ENCODE data around the gene CNPY1.
A peak's percentile ranks its signal among the peaks of the same experiment; 100 is the strongest.

Gene CNPY1

DNA sequence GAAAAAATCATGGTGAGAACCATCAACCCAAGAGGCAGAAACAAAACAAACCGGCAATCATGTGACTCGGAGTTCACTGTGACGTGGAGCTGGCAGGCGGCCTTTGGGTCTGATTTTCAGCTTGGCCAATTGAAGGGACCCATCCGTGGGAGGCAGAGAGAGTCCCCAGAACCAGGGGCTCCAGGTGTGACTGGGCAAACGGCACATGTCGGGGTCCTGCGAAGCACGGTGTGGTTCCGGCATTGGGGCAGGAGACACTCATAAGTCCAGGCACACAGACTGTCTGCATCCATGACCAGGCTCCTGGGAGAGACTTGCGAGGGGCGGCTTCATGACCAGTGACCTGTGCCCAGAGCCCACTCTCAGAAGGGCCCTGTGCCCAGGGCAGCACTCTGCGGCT lies 12.6 kb upstream of the CNPY1 start:
- no peak for DNase-seq

DNA sequence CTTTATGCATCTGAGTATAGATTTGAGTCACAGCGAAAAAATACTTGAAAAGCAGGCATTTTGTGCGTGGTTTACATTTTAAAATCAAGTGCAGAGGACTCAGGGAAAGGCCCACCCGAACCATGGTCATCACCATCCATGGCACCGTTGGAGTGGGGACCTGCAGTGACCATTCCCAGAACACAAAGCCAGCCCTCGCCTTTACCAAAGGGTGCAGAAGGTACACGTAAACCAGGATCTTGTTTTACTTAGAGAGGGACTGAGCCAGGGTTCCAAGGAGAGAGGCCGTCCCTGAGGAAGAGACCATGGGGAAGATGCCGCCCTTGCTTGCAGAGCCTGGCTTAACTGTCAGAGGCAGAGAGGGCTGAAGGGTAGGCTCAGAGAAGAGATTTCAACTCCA lies 12.0 kb upstream of the CNPY1 start:
- DNase-seq = no peak

DNA sequence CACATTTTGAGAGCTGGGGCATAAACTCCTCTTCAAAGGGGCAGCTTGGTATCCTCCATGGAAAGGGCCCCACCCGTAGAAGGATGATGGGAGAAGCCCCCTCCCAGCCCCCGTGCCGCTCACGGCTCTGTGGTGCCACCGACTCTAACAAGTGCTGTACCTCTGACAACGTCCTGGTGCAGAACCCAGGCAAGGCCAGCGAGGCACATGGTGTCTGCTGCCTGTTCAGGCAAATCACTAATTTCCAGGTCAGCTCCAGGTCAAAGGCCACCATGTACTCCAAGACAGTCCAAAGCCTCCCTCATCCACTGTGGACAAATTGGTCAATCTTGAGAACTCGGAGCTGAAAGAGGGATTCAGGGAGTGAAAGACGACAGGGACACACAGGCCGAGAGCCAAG lies 11.4 kb upstream of the CNPY1 start:
- DNase-seq = no peak

DNA sequence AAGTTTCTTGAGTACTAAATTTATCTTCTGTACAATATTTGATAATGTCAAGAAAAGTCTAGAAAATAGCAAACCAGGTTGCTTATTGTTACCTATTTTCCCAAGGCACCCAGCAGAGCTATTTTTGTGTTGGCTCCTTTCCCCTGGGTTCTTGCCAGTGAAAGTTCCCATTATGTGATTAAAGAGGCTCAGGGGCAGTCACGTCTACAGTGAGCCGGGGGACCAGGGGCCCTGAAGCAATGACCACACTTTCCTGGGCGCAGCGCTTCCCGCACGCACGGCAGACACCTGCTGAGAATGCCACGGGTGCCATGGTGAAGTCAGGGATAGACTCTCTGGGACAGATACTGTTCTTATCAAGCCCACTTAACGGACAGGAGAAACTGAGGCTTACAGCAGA lies 10.4 kb upstream of the CNPY1 start:
- DNase-seq = no peak

DNA sequence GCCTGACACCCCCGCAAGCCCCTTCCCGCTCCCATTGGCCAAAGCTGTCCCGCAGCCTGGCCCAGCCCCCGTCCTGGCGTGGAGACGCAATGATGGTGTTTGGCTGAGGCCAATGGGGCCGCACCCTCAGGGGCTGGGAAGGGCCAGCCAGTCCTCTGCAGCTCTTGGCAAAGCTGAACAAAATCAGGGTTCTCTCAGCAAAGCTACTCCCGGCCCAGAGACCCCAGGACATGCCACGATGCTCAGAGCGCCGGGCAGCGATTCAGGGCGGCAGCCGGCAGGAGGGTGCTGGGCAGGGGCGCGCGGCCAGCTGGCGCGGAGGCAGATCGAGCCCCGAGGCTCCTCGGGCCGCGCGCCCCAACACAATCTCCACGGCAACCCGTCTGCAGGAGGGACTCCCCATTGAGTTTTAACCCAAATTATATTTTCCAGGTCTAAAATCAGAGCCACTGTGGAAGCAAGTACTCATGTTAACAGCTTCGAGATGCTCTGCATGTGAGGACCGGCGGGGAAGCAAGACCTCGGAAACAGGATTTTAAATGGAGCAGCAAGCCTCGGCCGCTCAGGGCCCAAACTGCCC lies 8.8 kb upstream of the CNPY1 start:
- no peak for DNase-seq

DNA sequence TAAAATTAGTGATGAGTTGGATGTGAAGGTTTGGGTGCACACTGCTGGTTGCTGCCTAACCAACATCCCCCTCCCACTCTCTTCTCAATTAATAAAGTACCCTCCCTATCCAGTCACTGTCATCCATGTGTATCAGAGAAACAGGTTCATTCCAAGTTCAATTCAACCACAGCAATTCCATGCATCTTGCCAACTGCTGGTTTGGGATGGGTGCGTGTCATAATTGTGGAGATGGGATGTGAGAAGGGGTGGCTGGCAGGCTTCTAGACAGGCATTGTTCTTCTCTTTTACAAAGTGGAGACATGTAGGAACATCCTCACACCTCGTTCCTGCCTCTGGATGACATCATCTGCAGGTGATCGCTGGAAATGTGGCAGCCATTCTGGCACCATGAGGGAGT lies 7.5 kb upstream of the CNPY1 start:
- no peak for DNase-seq

DNA sequence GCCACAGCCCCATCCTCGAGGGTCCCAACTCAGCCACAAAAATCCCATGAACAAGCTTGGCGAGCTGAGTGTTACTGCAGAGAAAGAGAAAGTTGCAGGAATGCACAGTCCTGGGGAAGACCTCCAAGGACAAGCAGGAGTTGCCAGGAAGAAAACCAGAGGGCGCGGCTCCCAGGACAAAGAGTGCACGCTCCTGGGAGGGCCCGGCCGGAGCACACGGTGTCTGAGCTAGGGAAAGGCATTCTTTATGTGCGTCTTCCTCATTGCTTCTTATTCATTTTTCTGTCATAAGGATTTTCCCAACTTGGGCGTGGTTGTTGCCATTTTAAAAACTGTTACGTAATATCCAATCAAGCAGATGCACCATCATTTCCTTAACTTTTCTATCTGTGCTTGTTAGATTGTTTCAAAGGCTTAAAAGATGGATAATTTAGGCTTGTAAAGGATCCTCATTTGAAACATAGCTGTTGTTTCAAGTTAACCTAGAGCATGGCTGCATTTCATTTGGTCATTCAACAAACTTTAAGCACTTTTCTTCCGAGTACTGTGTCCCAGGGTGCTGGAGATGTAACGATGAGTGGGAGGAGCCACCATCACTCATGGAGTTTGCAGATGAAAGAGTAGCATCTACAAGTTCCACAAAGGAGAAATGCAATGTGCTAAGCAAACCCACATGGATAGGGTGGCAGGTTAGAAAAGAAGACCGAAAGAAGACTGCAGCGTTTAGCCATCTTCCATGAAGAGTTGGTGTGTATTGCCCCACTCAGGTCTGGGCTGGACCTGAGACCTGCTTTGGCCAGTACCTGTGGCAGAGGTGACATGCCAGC lies 5.6 kb upstream of the CNPY1 start:
- no peak for DNase-seq

DNA sequence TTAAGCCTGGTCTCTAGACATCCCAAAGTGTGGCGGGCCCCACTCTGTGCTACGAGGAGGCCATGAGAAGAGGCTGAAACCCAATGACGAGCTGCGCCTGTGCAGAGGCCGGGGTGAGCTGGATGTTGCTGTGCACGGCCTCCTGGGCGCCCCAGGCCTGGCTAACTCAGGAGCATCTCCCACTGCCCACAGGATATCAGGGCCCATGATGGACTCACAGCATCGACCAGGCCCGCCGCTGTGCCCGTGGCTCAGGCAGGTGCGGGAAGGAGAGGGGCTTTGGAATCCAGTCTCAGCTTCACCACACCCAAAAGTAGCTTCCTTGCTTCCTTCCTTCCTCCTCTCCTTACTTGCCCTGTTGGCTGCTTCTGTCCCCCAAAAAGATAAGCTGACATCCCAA lies 4.6 kb upstream of the CNPY1 start:
- DNase-seq = no peak

DNA sequence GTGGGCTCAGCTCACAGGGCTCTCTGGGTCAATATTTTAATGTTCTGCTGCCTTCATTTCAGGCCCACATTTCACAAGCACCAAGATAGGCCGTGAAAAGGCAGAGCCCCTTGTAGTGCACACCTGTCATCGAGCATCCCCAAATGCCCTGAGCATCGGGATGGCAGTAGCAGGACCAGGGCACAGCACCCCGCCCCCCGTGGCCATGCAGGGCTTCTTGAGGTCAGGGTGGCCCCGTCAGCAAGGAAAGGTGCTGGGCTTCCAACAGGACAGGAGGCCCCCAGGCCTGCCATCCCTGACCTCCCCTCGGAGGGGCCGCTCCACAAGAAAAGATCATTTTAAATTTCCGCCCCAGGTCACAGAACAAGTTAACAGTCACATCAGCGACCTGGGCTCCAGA lies 2.9 kb upstream of the CNPY1 start:
- DNase-seq = no peak

DNA sequence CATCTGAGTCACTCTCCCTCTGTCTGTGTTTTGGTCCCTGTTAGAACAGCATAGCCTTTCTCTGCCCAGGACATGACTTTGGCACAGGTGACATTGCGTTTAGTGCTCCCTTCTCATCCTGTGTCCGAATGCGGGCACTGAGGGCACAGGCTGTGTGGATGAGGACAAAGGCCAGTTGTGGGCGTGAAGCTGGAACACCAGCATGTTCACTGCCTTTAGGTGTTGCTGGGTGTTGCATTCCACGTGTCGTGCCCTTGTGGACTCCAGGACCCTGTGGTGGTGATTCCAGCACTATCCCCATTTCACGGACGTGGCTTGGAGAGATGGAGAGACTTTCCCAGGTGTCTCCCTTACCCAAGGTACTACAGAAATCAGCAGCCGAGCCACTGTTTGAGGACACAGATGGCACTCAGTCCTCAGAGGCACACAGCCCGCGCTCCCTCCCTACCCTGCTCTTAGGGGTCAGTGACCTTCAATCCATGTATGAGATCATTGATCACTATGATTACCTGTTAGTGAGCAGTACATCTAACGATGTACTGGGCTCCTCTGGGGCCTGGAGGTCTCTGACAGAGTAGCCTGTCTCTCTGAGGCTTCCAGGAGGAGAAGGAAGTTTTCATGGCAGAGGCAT lies 917 bp upstream of the CNPY1 start:
- no peak for DNase-seq

DNA sequence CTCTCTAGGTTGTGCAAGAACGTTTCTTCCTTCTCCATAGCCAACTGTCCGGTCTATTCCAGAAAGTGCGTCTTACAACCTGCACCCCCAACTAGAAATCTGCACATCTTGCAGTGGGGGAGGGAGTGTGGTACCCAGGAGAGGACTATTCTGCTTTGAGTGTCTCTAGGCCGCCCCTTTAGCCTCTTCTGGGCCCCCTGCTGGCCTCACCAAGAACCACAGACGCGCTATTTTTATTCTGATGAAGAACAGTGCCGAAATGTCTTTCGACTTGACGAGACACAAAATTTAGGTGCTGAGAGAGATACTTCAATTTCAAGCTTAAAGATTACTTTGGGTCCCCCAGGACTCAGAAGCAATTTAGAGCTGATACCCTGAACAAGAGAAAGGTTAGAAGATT lies 1.0 kb downstream of the CNPY1 start:
- no peak for DNase-seq

DNA sequence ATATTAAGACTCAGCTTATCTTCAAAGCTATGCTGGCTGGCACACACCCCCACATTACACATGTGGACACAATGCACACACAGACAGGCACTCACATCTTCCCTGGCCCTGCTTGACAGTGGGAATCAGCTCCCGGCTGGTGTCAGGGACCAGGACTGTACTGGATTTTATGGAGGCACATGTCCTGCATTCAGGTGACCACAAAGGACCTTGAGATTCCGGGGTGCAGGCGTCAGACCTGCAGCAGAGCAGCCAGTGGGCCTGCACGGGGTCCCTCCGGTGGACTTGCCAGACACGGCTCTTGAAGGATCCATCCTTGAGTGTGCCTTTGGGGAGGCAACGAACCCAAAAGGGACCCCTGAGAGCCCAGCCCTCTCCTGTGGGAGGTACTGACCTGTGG lies 1.9 kb downstream of the CNPY1 start:
- DNase-seq = no peak

DNA sequence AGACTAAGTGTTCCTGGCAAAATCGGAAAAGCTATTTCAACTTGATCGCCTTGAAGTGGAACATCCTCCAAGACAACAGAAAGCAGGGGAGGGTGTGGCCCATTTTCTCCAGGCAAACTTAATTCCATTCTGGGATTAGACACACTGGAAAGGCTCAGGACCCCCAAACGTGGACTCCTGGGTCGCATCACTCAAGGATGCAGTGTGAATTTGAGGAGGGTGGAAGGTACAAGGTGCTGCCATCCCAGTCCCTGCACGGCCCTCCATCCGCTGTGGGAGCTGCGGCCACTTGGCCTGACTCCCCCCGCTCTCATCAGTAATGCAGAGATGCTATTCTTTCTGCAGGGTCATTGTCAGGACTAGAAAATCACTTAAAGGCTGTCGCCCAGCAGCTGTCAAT lies 2.4 kb downstream of the CNPY1 start:
- DNase-seq = no peak

DNA sequence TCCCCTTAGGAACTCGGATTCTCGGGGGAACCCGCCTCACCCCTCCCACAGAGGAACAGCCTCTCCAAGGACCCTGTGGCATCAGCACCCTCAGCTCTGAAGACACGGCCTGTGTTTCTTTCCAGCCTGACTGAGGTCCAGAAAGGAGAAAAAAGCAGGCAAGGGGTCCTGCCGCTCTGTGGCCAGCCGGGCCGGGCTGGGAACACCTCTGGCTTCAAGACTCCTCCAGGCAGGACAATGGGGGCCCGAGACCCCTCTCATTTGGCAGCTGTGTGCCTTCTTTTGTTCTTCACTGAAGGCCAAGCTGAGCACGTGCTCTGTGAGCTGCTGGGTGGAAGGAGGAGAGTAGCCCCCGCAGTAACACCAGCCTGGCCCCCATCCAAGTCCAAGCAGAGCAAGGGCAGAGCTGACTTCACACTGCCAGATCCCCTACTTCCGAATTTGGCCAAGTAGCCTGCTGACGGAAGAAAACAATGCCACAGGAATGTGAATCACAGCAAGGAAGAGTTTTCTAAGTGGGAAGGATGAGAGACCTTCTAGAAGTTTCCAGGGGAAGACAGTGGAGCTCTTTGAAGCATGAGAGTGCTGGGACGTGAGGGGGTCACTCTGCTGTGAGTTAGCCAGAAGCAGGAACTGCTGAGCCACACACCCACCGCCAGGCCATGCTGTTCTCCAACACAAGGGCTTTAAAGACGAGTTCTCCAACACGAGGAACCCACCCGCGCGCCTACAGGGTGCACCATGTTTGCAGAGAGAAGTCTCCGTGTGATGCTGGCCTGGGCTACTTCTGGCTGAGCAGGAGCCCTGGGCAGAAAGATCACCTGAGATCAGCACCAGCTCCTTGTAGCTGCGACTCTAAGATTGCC lies 3.1 kb downstream of the CNPY1 start:
- DNase-seq = no peak

DNA sequence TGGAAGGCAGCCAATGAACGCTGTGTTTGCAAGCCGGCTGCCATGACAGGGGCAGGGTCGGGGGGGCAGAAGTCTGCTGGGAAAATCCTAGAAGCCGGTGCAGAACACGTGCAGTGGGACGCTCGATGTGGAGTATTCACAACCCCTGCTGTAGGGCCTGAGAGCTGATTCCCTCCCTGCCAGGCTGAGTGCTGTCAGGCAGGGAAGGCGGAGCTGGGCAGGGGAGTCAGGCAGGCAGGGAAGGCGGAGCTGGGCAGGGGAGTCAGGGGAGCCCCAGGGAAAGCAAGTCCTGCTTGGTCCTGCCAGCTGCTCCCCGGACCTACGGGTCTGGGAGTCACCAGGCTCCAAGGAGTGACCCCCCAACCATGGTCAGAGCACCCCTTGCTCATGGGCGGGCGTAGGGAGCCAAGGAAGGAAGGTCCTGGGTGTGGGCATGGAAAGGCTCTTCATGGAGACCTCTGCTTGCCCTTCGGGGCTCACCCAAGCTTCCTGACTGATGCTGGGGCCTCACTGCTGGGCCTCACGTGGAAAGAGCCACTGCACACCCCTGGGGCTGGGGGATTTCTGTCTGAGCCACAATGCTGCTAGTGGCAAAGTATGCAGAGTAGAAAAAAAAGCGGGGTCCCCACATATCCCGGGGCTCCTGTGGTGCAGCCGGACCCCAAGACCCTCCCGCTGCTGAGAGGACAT lies 4.2 kb downstream of the CNPY1 start:
- DNase-seq = no peak

DNA sequence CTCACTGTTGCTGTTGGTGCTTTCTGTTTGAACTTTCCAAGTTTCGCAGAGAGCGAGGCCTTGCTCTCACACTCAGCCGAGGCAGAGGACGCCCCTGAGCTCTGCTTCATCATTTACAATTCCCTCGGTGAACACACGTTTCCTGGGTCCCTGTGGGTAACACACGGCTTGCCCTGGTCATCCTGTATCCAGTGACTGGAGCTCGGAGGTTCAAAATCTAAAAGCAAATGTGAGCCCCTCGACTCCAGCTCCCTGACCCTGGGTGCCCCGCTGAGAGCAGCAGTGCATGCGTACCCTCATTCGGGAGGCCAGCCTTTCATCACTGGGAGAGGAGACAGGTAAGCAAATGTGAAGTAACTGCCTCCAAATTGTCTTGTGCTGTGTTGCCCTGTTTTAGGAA lies 5.8 kb downstream of the CNPY1 start:
- DNase-seq = no peak

DNA sequence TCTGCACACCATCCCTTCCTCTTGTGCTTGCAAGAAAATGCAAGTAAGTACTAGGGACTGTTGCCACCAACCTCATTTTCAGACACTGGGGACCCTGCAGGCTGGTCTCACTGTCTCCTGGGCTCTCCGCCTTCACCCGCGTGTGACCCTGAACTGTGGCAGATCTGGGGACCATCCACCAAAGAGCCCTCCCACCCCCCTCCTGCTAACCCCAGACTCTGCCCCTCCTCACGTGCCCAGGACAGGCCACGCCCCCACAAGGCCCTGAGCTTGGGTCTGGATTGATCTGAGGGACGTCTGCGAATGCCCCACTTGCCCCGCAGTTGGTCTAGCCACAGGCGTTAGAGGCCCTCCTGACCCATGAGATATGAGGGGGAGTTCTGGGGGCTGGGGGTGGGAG lies 8.1 kb downstream of the CNPY1 start:
- DNase-seq = no peak

DNA sequence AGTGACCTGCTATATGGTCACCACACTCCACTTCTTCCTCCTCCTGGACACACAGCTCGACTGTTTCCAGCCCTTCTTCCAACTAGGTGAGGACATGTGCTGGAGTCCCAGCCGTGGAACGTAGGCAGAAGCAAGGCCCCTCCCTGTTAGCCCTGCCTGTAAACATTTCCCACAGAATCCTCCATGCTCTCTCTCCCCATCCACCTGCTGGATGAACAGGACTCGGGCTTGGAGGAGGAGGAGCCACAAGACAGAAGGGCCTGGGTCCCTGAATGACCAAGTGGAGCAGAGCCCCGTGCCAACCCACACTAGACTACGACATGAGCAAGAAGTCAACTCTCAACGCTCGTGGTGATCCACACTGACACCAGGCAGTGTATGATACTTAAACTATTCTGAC lies 9.9 kb downstream of the CNPY1 start:
- no peak for DNase-seq

DNA sequence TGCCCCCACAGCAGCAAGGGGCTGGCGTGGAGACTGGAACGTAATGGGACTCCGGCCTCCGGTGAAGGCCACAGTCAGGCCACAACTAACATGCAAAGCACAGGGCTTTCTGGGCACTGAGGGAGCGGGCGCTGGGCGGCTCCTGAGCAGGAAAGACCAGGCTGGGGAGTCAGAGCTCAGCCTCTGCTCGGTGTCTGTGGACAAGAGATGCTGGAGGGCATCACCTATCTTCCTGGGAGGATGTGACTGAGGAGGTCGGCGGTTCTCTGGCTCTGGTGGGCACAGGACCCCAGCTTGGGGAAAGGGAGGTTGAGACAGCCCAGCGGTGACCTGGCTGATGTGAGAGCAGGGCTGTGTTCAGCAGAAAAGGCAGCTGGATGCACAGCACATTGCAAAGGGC lies 11.7 kb downstream of the CNPY1 start:
- no peak for DNase-seq

DNA sequence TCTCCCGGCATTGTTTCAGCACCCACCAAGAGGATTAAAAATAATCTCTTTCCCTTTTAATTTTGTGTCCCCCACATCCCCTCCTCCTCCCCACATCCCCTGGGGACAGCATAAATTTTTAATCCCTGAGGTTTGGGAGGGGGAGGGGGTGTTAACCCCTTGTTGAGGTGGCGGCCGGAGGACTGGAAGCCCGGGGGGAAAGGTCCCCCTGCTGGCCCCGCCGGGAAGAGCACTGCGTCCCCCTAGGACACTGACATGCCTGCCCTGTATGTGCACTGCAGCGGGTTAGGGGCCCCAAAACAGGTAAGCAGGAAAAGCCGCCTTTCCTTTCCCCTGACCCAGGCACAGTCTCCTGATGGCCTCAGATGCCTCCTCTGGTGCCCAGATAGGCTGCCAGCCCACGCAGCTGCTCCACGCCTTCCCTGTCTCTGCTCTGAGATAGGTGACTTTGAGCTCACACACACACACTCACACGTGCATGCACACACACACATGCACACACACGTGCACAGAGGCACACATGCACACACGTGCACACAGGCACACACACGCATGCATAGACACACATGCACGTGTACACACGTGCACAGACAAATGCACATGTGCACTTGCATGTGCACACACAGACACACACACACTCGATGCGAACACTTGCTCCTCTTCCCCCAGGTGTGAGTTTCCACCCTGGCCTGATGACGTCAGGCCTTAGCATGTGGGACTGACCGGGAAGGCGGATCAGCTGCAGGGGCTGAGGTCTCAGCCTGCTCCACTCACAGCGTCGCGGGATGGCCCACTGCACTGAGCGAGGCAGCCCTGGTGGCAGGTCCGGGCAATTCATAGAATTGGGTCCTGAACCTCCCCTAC lies 12.3 kb downstream of the CNPY1 start:
- DNase-seq = peak; percentile 52

DNA sequence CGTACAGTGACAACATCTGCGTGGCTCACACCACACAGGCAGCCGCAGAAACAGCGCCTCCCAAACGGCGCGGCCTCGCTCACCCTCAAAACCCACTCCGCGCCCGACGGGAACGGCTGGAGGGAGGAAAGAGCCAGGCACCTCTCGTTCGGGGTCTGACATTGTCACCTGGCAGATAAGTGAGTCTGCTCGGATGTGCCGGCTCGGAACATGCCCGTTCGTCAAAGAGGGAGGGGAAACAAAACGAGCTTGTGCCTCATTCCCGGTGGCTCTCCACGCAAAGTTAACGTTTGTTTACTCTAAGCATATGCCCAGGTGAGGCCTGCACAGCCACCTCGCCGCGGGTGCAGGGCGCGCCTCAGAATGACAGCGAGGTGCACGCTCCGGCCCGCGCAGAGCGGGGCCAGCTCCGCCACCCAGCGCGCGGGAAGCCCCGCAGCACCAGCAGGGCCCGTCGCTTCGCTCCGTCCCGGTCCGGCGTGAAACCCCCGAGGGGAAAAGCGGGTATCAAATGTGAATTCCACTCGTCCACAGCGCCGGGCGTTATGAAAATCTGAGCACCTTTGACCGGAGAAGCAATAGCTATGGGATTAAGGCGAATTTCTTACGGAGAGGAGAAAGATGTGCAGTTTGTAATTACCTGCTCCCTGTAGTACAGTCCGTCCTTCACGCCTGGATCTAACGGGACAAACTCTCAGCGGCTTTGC lies 13.1 kb downstream of the CNPY1 start:
- DNase-seq = peak; percentile 62
